ENCODE measurements around the gene RNF41. TPM values are rescaled to one million over a fixed set of nuclear protein-coding genes. Genes with fewer than 3 reads are reported as not detected.
A peak's percentile ranks its signal among the peaks of the same experiment; 100 is the strongest.

RNF41 gene
- total RNA-seq, 2 donors from 2014 or later: 45.1 to 88.4 TPM

DNA sequence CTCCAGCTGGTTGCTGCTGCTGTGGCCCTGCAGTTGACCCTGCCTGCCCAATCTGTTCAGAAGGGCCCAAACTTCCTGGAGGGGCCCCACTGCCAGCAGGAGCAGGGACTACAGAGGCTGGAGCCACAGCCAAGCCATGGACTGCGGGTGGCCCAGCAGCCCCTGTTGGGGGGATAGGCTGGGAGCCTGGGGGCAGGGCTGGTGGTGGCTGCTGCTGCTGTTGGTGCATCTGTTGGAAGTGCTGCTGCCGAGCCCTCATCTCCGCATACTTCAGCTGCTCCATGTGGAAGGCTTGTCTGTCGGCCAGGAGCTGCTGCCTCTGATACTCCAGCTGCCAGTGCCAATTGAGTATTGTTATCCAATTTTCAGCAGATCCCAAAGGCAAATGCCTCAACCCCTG lies 56.4 kb downstream of the RNF41 start:
- H3K27ac ChIP-seq: no peak overlapping the region
- H3K27me3 ChIP-seq: no peaks in the 10 kb centered on the region
- no peak overlapping the region for H3K4me3 ChIP-seq
- peaks cover 100% of the 10 kb centered on the region for H3K36me3 ChIP-seq
- DNase-seq (ENCODE audit: low spot score): no peak
- no peak for TF ChIP-seq CTCF (IDR thresholded peaks at IDR 0.05)
- H3K9me3 ChIP-seq: no peaks in the 10 kb centered on the region
- H3K4me1 ChIP-seq: peaks cover 0 to 24% of the 10 kb centered on the region in 2 donors

GRCh38 chr12:56164345-56164729 lies 57.4 kb downstream of the RNF41 start:
- Histone ChIP-seq H3K27me3 (no peaks in the 10 kb centered on the region), H3K4me1 (peaks cover 0 to 34% of the 10 kb centered on the region in 2 donors), H3K36me3 (peaks cover 100% of the 10 kb centered on the region), H3K27ac (no peak overlapping the region), H3K9me3 (no peaks in the 10 kb centered on the region), H3K4me3 (no peak overlapping the region)
- DNase-seq (ENCODE audit: low spot score): no peak
- TF ChIP-seq CTCF (IDR thresholded peaks at IDR 0.05): no peak

DNA sequence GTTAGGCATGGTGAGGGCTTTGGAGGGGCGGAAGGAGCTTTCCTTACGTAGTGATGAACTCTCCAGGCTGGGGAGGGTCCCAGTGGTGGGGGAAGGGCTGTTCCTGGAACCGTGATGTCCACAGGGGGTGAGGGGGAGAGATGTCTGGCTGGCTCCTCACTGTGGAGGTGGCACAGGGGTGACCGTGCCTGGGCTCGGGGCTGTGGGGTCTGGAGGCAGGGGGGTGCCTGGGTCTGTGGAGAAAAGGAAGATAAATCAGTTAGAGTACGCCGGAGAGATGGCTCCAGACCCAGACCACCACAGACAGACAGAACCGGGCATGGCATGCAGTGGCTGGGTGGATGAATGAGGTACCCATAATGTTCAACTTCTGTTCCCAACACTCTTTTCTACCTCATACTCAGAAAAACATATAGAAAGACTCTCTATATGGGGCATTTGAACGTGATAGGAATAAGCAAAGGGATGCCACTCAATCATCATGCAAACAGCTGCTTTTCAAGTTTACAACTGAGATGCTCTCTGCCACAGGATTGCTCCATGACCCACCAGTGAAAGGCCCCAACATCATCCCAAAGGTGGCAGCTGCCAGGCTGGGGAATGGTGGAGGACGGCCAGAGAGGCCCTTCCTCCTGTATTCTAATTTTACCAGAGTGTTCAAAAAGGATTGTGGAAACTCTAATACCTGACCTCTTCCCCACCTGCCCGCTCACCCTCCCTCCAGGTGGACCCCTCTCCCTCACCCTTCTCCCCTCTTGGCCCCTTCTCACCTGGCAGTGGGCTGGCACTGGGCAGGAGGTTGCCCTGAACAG lies 58.0 kb downstream of the RNF41 start:
- Histone ChIP-seq H3K4me3 (no peak overlapping the region), H3K36me3 (peaks cover 94% of the 10 kb centered on the region), H3K27ac (no peak overlapping the region), H3K9me3 (no peaks in the 10 kb centered on the region), H3K27me3 (no peaks in the 10 kb centered on the region), H3K4me1 (peaks cover 0 to 37% of the 10 kb centered on the region in 2 donors)
- TF ChIP-seq CTCF (IDR thresholded peaks at IDR 0.05): no peak
- no peak for DNase-seq (ENCODE audit: low spot score)

DNA sequence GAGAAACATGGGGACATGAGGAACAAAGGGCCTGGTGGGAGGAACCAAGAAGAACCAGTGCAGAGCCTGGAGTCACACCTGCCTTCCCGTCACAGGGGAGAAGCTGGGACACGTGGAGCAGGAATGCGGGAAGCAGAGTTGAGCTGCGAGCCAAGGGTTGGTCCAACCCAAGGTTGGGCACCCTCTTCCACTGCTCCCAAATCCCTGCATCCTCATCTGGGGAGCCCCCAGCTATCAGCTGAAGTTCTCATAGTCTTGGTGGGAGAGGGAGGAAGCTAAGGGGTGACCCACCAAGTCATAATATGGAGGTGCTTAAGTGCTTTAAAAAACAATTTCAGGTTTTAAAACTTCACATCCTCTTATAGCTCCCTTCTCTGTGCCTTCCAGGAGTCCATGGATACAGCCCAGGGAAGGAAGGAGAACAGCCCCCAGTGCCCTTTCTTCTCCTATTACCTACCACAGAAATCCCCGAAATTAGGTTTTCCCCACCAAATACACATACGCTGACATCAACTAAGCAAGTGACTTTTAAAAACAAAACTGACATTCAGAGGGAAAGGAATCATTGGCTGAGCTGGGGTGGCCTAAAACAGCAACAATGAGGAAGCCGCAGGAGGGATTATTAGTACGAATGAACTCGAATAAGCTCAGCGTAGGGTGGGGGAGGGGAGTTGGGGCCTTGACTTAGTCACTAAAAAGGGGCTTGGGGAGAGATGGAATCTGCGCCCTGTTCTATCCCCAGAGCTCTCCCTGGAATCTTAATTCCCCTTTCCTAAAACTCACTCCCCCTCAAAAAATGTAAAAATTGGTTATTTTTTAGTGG lies 59.0 kb downstream of the RNF41 start:
- no peak for DNase-seq (ENCODE audit: low spot score)
- Histone ChIP-seq H3K9me3 (no peaks in the 10 kb centered on the region), H3K27ac (no peak overlapping the region), H3K36me3 (peaks cover 84% of the 10 kb centered on the region), H3K4me3 (no peak overlapping the region), H3K27me3 (no peaks in the 10 kb centered on the region), H3K4me1 (peaks cover 0 to 37% of the 10 kb centered on the region in 2 donors)
- TF ChIP-seq CTCF (IDR thresholded peaks at IDR 0.05): no peak

DNA sequence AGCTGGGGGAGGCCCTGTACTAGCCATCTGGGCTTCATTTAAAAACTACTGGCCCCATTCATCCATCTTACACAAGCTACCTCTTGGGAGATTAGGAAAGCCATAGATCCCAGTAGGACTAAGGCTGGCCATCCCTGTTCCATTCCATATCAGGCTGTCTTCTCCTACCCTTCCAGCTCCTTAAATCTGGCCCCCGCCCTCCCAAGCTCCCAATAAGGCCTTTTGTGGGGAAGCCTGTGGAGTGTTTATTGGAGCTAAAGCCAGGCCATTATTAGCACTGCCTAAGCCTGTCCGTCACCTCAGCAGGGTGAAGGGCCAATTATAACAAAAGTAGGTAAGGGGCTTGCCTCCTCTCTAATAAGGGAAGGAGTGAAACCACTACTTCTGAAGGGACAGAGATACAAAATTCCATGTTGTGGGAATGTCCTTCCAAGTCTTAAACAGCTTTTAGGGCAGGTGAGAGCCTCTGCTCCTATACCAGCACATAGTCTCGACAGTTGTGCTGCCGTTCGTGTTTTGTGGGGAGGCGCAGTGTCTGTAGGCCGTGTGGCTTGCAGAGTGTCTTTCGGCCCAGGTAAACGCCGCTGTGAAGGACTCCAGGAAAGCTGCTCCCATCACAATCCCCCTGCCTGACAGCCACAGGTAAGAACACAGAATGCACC lies 59.9 kb downstream of the RNF41 start:
- Histone ChIP-seq H3K27me3 (no peaks in the 10 kb centered on the region), H3K36me3 (peaks cover 75% of the 10 kb centered on the region), H3K9me3 (no peaks in the 10 kb centered on the region), H3K27ac (peak overlapping the region; percentile 96 to 99), H3K4me3 (peak overlapping the region; percentile 69 to 92), H3K4me1 (peaks cover 0 to 40% of the 10 kb centered on the region in 2 donors)
- DNase-seq (ENCODE audit: low spot score): no peak
- TF ChIP-seq CTCF (IDR thresholded peaks at IDR 0.05): no peak
